H9 (cell line): ENCODE results near the gene ITGA11. TPM values are rescaled to one million over a fixed set of nuclear protein-coding genes. Genes with fewer than 3 reads are reported as not detected.

Experiments
- DNase-seq: peaks from one replicate; pipeline ENCODE4 v3.0.0-alpha.2; 2017
- H2AFZ ChIP-seq: one replicate; pipeline ENCODE4 v1.6.1; 2013; ENCODE audit warnings: mild to moderate bottlenecking, low read length, control low read depth, moderate library complexity
- H2AK5ac ChIP-seq: 2 replicates; pipeline ENCODE4 v1.6.1; 2013; ENCODE audit warnings: low read length, control low read depth, mixed read lengths; ENCODE audit not compliant: insufficient read length
- H2BK120ac ChIP-seq: one replicate; pipeline ENCODE4 v1.6.1; 2013; ENCODE audit warnings: low read depth, mild to moderate bottlenecking, low read length, control low read depth, inconsistent platforms; ENCODE audit not compliant: poor library complexity, severe bottlenecking
- H2BK12ac ChIP-seq: 2 replicates; pipeline ENCODE4 v1.6.1; 2013; ENCODE audit warnings: low read length, control low read depth, mixed read lengths, low read depth; ENCODE audit not compliant: insufficient read length
- H2BK15ac ChIP-seq: 2 replicates; pipeline ENCODE4 v1.6.1; 2013; ENCODE audit warnings: low read depth, low read length, control low read depth
- H2BK20ac ChIP-seq: one replicate; pipeline ENCODE4 v1.6.1; 2013; ENCODE audit warnings: low read depth, mild to moderate bottlenecking, low read length, control low read depth, inconsistent platforms; ENCODE audit not compliant: poor library complexity, severe bottlenecking
- H2BK5ac ChIP-seq: 2 replicates; pipeline ENCODE4 v1.6.1; 2013; ENCODE audit warnings: low read length, control low read depth, mixed read lengths; ENCODE audit not compliant: insufficient read length
- H3K14ac ChIP-seq: 2 replicates; pipeline ENCODE4 v1.6.1; 2013; ENCODE audit warnings: low read length, control low read depth; ENCODE audit not compliant: insufficient read depth
- H3K18ac ChIP-seq: 2 replicates; pipeline ENCODE4 v1.6.1; 2013; ENCODE audit warnings: low read depth, mild to moderate bottlenecking, mixed read lengths, low read length, control low read depth; ENCODE audit not compliant: insufficient read length
- H3K23ac ChIP-seq: 2 replicates; pipeline ENCODE4 v1.6.1; 2013; ENCODE audit warnings: low read length, control low read depth, mixed read lengths, low read depth; ENCODE audit not compliant: insufficient read length
- H3K23me2 ChIP-seq: 2 replicates; pipeline ENCODE4 v1.6.1; 2013; ENCODE audit warnings: low read depth, mild to moderate bottlenecking, mixed read lengths, low read length, control low read depth; ENCODE audit not compliant: insufficient read length, poor library complexity, severe bottlenecking
- H3K27ac ChIP-seq: 2 replicates; pipeline ENCODE4 v1.5.1; 2013; ENCODE audit warnings: low read length, control low read depth, mixed read lengths, low read depth; ENCODE audit not compliant: insufficient read length
- H3K27me3 ChIP-seq: 2 replicates; pipeline ENCODE4 v1.6.1; 2013; ENCODE audit warnings: low read length, control low read depth, inconsistent platforms; ENCODE audit not compliant: insufficient read depth
- H3K4ac ChIP-seq: 2 replicates; pipeline ENCODE4 v1.6.1; 2013; ENCODE audit warnings: low read depth, mild to moderate bottlenecking, control low read depth, inconsistent platforms, low read length, moderate library complexity
- H3K4me1 ChIP-seq: 2 replicates; pipeline ENCODE4 v1.6.1; 2013; ENCODE audit warnings: low read length, control low read depth, inconsistent platforms; ENCODE audit not compliant: insufficient read depth
- H3K4me2 ChIP-seq: 2 replicates; pipeline ENCODE4 v1.6.1; 2013; ENCODE audit warnings: low read length, control low read depth, mixed read lengths; ENCODE audit not compliant: insufficient read length, insufficient read depth
- H3K56ac ChIP-seq: 2 replicates; pipeline ENCODE4 v1.6.1; 2013; ENCODE audit warnings: low read depth, mild to moderate bottlenecking, mixed read lengths, low read length, control low read depth; ENCODE audit not compliant: insufficient read length
- H3K79me1 ChIP-seq: 2 replicates; pipeline ENCODE4 v1.6.1; 2013; ENCODE audit warnings: low read depth, mild to moderate bottlenecking, moderate library complexity, low read length, control low read depth, inconsistent platforms; ENCODE audit not compliant: insufficient read depth, poor library complexity, severe bottlenecking
- H3K79me2 ChIP-seq: 2 replicates; pipeline ENCODE4 v1.6.1; 2013; ENCODE audit warnings: low read length, control low read depth, inconsistent platforms; ENCODE audit not compliant: insufficient read depth
- H3K9ac ChIP-seq: 2 replicates; pipeline ENCODE4 v1.6.1; 2013; ENCODE audit warnings: low read length, control low read depth, mixed read lengths; ENCODE audit not compliant: insufficient read length; ENCODE audit errors: extremely low read depth
- H3K9me3 ChIP-seq: one replicate; pipeline ENCODE4 v1.6.1; 2013; ENCODE audit warnings: low read depth, low read length, inconsistent platforms; ENCODE audit not compliant: control insufficient read depth
- H3T11ph ChIP-seq: one replicate; pipeline ENCODE4 v1.6.1; 2013; ENCODE audit warnings: mild to moderate bottlenecking, low read length, control low read depth, inconsistent platforms
- H4K20me1 ChIP-seq: one replicate; pipeline ENCODE4 v1.6.1; 2013; ENCODE audit not compliant: control insufficient read depth, insufficient read length, insufficient read depth
- H4K5ac ChIP-seq: 2 replicates; pipeline ENCODE4 v1.6.1; 2013; ENCODE audit warnings: low read depth, mild to moderate bottlenecking, mixed read lengths, low read length, control low read depth; ENCODE audit not compliant: insufficient read length
- H4K8ac ChIP-seq: replicated peaks from 2 replicates; pipeline ENCODE4 v1.6.1; 2013; ENCODE audit warnings: low read length, control low read depth, mixed read lengths, low read depth; ENCODE audit not compliant: insufficient read length
- H4K91ac ChIP-seq: 2 replicates; pipeline ENCODE4 v1.6.1; 2013; ENCODE audit warnings: low read depth, mild to moderate bottlenecking, moderate library complexity, mixed read lengths, low read length, control low read depth; ENCODE audit not compliant: insufficient read length
- H3K27ac Mint-ChIP-seq, 3 experiments: 2 replicates in 2 of 3; 3 replicates in 1 of 3; pipeline ENCODE4 v1.8.0; 2020 to 2021; ENCODE audit warnings: mixed read lengths in 3 of 3, mild to moderate bottlenecking in 1 of 3, moderate library complexity in 1 of 3
- H3K27me3 Mint-ChIP-seq: 2 replicates; pipeline ENCODE4 v1.8.0; 2021; ENCODE audit warnings: low read depth, mild to moderate bottlenecking, moderate library complexity, mixed read lengths
- H3K36me3 Mint-ChIP-seq, 3 experiments: 2 replicates in 2 of 3; 3 replicates in 1 of 3; pipeline ENCODE4 v1.8.0; 2020 to 2021; ENCODE audit warnings: low read depth in 3 of 3, mixed read lengths in 3 of 3; ENCODE audit not compliant: insufficient read depth in 1 of 3
- H3K4me1 Mint-ChIP-seq, 2 experiments: 2 replicates each; pipeline ENCODE4 v1.8.0; 2020; ENCODE audit warnings: mixed read lengths in 2 of 2
- H3K4me3 Mint-ChIP-seq, 2 experiments: 2 replicates in 1 of 2; 3 replicates in 1 of 2; pipeline ENCODE4 v1.8.0; 2020 to 2021; ENCODE audit warnings: mild to moderate bottlenecking in 2 of 2, mixed read lengths in 2 of 2, moderate library complexity in 1 of 2
- H3K9me3 Mint-ChIP-seq, 2 experiments: 2 replicates in 1 of 2; 3 replicates in 1 of 2; pipeline ENCODE4 v1.8.0; 2020; ENCODE audit warnings: mild to moderate bottlenecking in 2 of 2, mixed read lengths in 2 of 2, moderate library complexity in 1 of 2
- CTCF ChIP-seq: fragments of 200-600 bp; sonication (generic); conservative IDR thresholded peaks from 3 replicates; pipeline ENCODE4 v1.8.0; 2021; ENCODE audit warnings: antibody characterized with exemption, mild to moderate bottlenecking
- WGBS: extraction: QIAGEN DNeasy Blood & Tissue Kit; methylation state at CpG from one replicate; pipeline ENCODE4 v1.1.7; 2013; ENCODE audit warnings: missing lambda C conversion rate, low lambda C conversion rate, mixed read lengths; ENCODE audit not compliant: insufficient read length; ENCODE audit errors: extremely low coverage; 5-methylcytosine and 5-hydroxymethylcytosine counted together
- total RNA-seq: library from RNA; stranded (reverse); gene quantifications from 2 replicates; pipeline ENCODE4 v1.2.1, GENCODE V29; 2021

The ITGA11 gene
- total RNA-seq, 1 experiment from 2014 or later = 0.07 TPM

GRCh38 chr15:68333775-68334470 is 98.0 kb downstream of the ITGA11 start:
- peaks cover 37 to 57% of the 10 kb centered on the region in 2 experiments for H3K4me1 Mint-ChIP-seq
- H3K4me2 ChIP-seq = no peak overlapping the region

More at GRCh38 chr15:68333775-68334470, 98.0 kb downstream of the ITGA11 start:
- H2BK15ac ChIP-seq = no peak overlapping the region
- H4K91ac ChIP-seq = no peak overlapping the region
- no peak overlapping the region for H2BK12ac ChIP-seq
- no peaks in the 10 kb centered on the region for H3K79me1 ChIP-seq
- Mint-ChIP-seq H3K9me3 (no peaks in the 10 kb centered on the region; a peak in 1 of 5 replicates), H3K36me3 (no peaks in the 10 kb centered on the region), H3K27ac (no peak overlapping the region; a peak in 1 of 7 replicates), H3K4me3 (no peak overlapping the region), H3K27me3 (peaks cover 9% of the 10 kb centered on the region)
- H3K9ac ChIP-seq = no peak overlapping the region
- H3K56ac ChIP-seq = no peak overlapping the region
- H3K79me2 ChIP-seq = no peaks in the 10 kb centered on the region
- no peak for DNase-seq
- H4K20me1 ChIP-seq = no peaks in the 10 kb centered on the region
- H2BK20ac ChIP-seq = no peak overlapping the region
- no peaks in the 10 kb centered on the region for H3K23me2 ChIP-seq
- no peak overlapping the region for H3T11ph ChIP-seq
- no peak overlapping the region for H2BK120ac ChIP-seq
- H3K4me1 ChIP-seq = peaks cover 5% of the 10 kb centered on the region; the same call in 1 of the 2 replicates
- H3K27ac ChIP-seq = no peak overlapping the region
- H2AFZ ChIP-seq = no peak overlapping the region
- no peak overlapping the region for H3K14ac ChIP-seq
- H3K27me3 ChIP-seq = no peaks in the 10 kb centered on the region
- no peak overlapping the region for H4K5ac ChIP-seq
- no peak for TF ChIP-seq CTCF
- no peak overlapping the region for H2AK5ac ChIP-seq
- H4K8ac ChIP-seq = no peak overlapping the region
- no peak overlapping the region for H3K4ac ChIP-seq
- H3K18ac ChIP-seq = no peak overlapping the region
- no peak overlapping the region for H3K23ac ChIP-seq
- no CpG with 5 or more reads among the region's 8 CpGs for WGBS
- no peaks in the 10 kb centered on the region for H3K9me3 ChIP-seq
- no peak overlapping the region for H2BK5ac ChIP-seq
